Muscle of arm (tissue), 14 donors: ENCODE measurements around the gene LYST. TPM values are rescaled to one million over a fixed set of nuclear protein-coding genes. Genes with fewer than 3 reads are reported as not detected.
"Not testable (repeated sequence)": the region's sequence is repeated elsewhere in the genome, so short reads cannot be mapped to it uniquely, and the experiment has no call there.

Experiments used
- DNase-seq: peaks from one replicate; pipeline ENCODE4 v3.0.0-alpha.2; 2013
- long read RNA-seq, 11 donors: transcript quantifications; one replicate each; lab custom pipeline, GENCODE V29; 2026
- polyA plus RNA-seq, 12 donors: library from polyadenylated mRNA; unstranded; fragments of 120-200 nt; gene quantifications; one replicate each; pipeline ENCODE4 v1.2.1, GENCODE V29; 2013; ENCODE audit not compliant: insufficient read length in 12 of 12

Gene LYST
- 10 to 100 TPM in 2 of 12 donors, 1 to 10 TPM in 9, not detected in 1; 4.5 to 17.1 (median 7.3) TPM for polyA plus RNA-seq
- long read RNA-seq, donor 1: 0 reads
- long read RNA-seq, donor 2: 0 reads
- long read RNA-seq, donor 3: 0 reads
- long read RNA-seq, donor 4: 0 reads
- long read RNA-seq, donor 5: 0 reads
- long read RNA-seq, donor 6: 0 reads
- long read RNA-seq, donor 7, partial matches to known transcripts: 0 of 1 reads
- long read RNA-seq, donor 7, other reads (novel, unspliced or antisense): 0 of 1 reads
- long read RNA-seq, donor 8, partial matches to known transcripts: 0 of 1 reads
- long read RNA-seq, donor 8, other reads (novel, unspliced or antisense): 0 of 1 reads
- long read RNA-seq, donor 9: 0 reads
- long read RNA-seq, donor 10, full-length matches to known transcripts: 1 of 1 reads
- long read RNA-seq, donor 10, partial matches to known transcripts: 0 of 1 reads
- long read RNA-seq, donor 10, other reads (novel, unspliced or antisense): 0 of 1 reads
- long read RNA-seq, donor 11, partial matches to known transcripts: 0 of 1 reads
- long read RNA-seq, donor 11, other reads (novel, unspliced or antisense): 0 of 1 reads

GRCh38 chr1:235866205-235866912, at the start of gene LYST:
Gene LYST (minus strand): TSS chr1:235866906. CDS start chr1:235830417, 36,489 bp downstream.
- DNase-seq: peak; percentile 25

DNA sequence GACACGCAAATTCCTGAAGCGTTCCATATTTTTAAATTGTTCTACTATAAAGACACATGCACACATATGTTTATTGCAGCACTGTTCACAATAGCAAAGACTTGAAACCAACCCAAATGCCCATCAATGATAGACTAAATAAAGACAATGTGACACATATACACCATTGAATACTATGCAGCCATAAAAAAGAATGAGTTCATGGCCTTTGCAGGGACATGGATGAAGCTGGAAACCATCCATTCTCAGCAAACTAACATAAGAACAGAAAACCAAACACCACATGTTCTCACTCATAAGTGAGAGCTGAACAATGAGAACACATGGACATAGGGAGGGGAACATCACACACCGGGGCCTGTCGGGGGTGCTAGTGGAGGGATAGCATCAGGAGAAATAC, 48.8 kb upstream of the LYST start:
- not testable (repeated sequence) for DNase-seq

- no peak for DNase-seq
Observed at GRCh38 chr1:235913311-235913710, 46.6 kb upstream of the LYST start.

DNA sequence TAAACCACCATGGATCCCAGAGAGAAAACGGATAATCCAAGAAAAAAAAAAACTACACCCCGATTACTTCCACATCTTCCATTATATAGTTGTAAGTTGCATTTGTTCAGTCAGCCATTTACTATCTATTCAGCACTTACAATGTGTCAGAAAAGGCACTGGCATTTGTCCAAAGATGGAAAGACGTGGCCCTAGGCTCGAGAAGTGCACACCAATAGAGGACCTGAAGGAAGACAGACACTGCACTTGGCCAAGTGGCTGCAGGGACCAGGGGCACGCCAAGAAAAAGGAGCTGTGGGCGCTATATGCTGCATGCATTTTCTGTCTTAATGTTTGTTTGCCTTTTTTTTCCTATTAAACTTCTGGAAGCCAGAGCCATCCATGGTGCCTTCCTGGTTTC, 45.2 kb upstream of the LYST start:
- DNase-seq: no peak

DNA sequence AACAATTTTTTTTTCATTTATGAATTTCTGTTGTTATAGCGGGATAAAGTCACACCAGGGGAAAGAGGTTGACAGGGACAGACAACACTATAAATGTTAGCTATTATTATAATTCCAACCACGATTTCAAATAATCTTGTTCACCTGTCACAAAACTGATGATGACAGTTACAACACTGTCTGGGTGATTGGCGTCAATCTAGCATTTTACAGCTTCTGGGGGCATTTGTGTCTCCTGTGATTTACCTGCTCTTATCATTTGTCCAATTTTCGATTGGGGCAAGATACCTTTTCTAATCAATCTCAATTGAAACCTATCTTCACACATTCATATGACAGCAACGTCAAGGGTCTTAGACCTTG, 44.6 kb upstream of the LYST start:
- DNase-seq: no peak

GRCh38 chr1:235910357-235911299, 43.9 kb upstream of the LYST start:
- no peak for DNase-seq

GRCh38 chr1:235908742-235909520, 42.2 kb upstream of the LYST start:
- no peak for DNase-seq

DNA sequence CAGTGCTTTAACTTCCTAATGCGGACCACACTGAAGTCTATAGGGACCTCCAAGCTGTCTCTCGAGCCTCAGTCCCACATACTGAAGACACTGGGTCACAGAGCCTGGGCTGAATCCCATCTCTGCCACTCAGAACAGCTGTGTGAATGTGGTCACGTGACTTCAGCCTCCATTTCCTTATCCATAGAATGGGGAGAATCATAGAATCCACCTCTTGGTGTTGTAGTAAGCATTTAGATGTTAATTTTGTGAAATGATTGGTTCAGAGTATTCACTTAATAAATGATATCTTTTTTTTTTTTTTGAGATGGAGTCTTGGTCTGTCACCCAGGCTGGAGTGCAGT, 41.2 kb upstream of the LYST start:
- DNase-seq: no peak

DNA sequence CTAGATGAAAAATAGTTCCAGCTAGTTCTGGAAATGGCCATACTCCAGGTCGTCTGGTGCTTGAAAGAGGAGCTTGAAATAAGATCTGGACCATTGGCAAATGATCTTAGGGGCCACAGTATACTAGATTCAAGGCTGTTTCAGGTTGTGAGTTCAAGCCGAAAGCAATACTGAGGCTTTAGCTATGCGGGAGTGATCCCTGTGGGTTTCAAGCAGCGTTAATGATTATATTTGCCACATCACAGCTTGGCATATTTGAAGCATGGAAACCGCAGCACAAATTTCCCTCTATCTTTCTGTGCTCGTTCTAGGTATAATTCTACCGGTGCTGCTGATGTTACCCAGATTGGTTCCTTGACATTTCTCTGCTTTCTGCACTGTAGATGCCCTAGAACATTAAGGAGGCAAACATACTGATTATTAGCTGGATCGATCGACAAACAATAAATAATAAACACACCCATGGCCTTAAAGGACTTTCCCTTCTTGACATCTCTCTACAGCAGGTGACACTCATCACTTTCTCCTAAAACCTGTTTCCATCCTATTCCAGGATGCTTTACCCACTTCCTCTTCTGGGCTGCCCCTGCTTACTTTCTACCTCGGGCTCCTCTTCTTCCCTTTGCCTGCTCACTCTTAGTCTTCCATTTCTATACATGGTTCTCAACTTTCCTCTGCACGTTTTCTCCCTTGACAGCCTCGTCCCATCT, 40.6 kb upstream of the LYST start:
- DNase-seq: no peak

GRCh38 chr1:235906436-235906835, 39.7 kb upstream of the LYST start:
- no peak for DNase-seq

DNA sequence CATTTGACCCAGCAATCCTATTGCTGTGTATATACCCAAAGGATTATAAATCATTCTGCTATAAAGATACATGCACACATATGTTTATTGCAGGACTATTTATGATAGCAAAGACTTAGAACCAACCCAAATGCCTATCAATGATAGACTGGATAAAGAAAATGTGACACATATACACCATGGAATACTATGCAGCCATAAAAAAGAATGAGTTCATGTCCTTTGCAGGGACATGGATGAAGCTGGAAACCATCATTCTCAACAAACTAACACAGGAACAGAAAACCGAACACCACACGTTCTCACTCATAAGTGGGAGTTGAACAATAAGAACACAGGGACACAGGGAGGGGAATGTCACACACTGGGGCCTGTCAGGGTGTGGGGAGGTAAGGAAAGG, 37.1 kb upstream of the LYST start:
- DNase-seq: not testable (repeated sequence)

GRCh38 chr1:235902677-235903542, 36.2 kb upstream of the LYST start:
- no peak for DNase-seq

GRCh38 chr1:235901461-235901860, 34.8 kb upstream of the LYST start:
- no peak for DNase-seq

DNA sequence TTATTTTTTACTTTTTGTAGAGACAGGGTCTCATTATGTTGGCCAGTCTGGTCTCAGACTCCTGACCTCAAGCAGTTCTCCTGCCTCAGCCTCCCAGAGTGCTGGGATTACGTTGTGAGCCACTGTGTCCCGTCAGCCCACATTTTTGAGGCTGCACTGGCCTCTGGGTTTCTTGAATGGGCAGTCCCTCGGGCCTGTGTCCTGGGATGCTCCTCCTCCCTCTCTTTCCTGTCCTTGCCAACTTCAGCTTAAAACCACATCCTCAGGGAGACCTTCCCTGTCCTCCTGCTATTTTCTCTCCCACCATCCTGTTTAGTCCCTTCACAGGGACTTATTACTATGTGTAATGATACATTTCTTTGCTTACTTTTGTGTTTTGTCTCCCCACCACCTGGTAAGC, 31.4 kb upstream of the LYST start:
- DNase-seq: no peak

GRCh38 chr1:235893840-235894239, 27.1 kb upstream of the LYST start:
- no peak for DNase-seq

DNA sequence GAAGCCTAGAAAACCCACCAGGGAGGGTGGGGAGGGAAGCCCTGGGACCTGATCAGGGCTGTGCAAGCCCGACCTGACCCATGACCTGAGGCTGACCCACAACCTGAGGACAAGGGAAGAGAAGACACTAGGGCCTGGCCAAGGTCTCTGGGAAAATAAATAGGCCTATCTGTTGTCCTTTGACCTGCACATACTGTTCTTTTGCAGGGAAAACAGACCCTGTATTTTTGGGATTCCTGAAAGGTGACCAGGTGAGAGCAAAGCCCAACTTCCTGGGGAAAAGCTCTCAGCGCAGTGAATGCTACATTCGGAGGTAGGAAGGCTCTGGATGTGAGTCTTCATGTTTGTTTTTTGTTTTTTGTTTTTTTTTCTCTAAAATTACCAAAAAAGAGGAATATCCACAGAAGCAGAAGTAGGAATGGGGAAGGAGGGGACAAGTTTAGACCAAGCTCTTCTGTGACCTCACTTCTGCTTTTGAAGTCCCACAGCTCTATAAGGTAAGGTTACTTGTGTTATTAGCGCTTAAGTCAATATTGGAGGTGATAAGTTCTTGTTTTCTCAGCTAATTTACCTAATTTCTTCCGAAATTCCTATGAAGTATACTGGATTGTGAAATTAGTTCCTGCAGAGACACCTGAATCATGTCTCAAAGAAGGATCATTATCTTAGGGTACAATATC, 26.2 kb upstream of the LYST start:
- no peak for DNase-seq

DNA sequence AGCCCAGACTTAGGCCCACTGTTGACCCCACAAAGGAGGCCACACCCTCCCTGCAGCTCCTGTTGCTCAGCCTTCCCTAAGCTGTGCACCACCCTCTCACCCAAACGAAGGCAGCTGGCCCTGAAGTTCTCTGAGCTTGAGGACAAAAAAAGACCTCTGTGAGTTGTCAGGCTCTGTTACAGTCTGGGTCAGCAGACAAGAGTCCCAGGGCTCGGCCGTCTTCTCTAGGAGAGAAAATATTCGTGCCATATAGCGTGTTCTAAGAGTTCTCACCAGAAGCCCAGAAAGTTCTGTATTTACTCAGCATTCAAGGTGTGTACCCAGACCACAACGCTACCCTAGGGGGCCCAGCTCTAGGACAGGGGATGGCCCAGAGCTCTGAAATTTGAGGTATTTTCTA, 25.5 kb upstream of the LYST start:
- DNase-seq: no peak

- DNase-seq: no peak
Observed at GRCh38 chr1:235888119-235888643, 21.5 kb upstream of the LYST start.

DNA sequence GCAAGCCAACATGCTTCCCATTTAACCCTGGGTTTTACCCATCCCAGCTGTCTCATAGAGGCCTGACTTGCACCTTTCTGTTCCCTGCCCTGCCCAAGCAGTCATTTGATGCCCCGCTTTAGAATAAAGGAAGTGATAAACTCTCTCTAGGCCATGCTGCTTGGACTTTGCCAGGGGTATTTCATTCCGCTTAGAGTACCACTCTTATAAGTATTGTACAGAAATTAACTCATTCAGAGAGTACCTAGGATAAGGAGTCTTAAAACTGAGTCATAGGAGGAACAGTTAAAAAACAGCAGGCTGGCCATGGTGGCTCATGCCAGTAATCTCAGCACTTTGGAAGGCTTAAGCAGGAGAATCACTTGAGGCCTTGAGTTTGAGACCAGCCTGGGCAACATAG, 21.0 kb upstream of the LYST start:
- no peak for DNase-seq
